HG03565 (cell line): ENCODE measurements around the gene TPSB2.
"Not testable (repeated sequence)": the region's sequence is repeated elsewhere in the genome, so short reads cannot be mapped to it uniquely, and the experiment has no call there.

Experiments used
- ATAC-seq: cut with Tn5 transposase; IDR thresholded peaks from one replicate; pipeline ENCODE4 v1.9.1; 2021; ENCODE audit warnings: mild to moderate bottlenecking, moderate library complexity; ENCODE audit not compliant: unreplicated experiment

The TPSB2 gene

GRCh38 chr16:1230084-1230470, at the start of gene TPSB2:
TPSB2 (minus strand) TSS chr16:1230184; CDS start chr16:1229951, 233 bp downstream.
- ATAC-seq, result not testable (repeated sequence)

- ATAC-seq, result no peak
Observed at GRCh38 chr16:1279081-1279944, 49.3 kb upstream of the TPSB2 start.

GRCh38 chr16:1278477-1278876, 48.5 kb upstream of the TPSB2 start:
- ATAC-seq, result no peak

GRCh38 chr16:1277617-1278282, 47.8 kb upstream of the TPSB2 start:
- ATAC-seq, result no peak

- no peak for ATAC-seq
Observed at GRCh38 chr16:1277151-1277598, 47.2 kb upstream of the TPSB2 start.

GRCh38 chr16:1276580-1276878, 46.5 kb upstream of the TPSB2 start:
- ATAC-seq, result no peak

GRCh38 chr16:1275791-1276579, 46.0 kb upstream of the TPSB2 start:
- no peak for ATAC-seq

- no peak for ATAC-seq
Observed at GRCh38 chr16:1274767-1275166, 44.8 kb upstream of the TPSB2 start.

GRCh38 chr16:1273816-1274215, 43.8 kb upstream of the TPSB2 start:
- no peak for ATAC-seq

- ATAC-seq, result no peak
Observed at GRCh38 chr16:1272453-1273198, 42.6 kb upstream of the TPSB2 start.

- not testable (repeated sequence) for ATAC-seq
Observed at GRCh38 chr16:1271724-1272413, 41.9 kb upstream of the TPSB2 start.

GRCh38 chr16:1271380-1271723, 41.4 kb upstream of the TPSB2 start:
- no peak for ATAC-seq

- ATAC-seq, result not testable (repeated sequence)
Observed at GRCh38 chr16:1269418-1269817, 39.4 kb upstream of the TPSB2 start.

- ATAC-seq, result no peak
Observed at GRCh38 chr16:1265826-1266225, 35.8 kb upstream of the TPSB2 start.

GRCh38 chr16:1265090-1265630, 35.2 kb upstream of the TPSB2 start:
- ATAC-seq, result no peak

- no peak for ATAC-seq
Observed at GRCh38 chr16:1264345-1265089, 34.5 kb upstream of the TPSB2 start.

GRCh38 chr16:1263591-1264344, 33.8 kb upstream of the TPSB2 start:
- no peak for ATAC-seq

GRCh38 chr16:1262846-1263221, 32.9 kb upstream of the TPSB2 start:
- ATAC-seq, result no peak
